HCT116 (cell line): Measurements from ENCODE around the gene CFAP97D1. TPM values are rescaled to one million over a fixed set of nuclear protein-coding genes. Genes with fewer than 3 reads are reported as not detected.

ENCODE experiments used
- ATAC-seq: fragments of 200-7000 bp; cut with Tn5 transposase; 2 replicates; pipeline ENCODE4 v1.9.1; 2020; ENCODE audit warnings: mild to moderate bottlenecking, moderate library complexity
- BruUV-seq: library from RNA; stranded (reverse); fragments of 400-500 nt; replicated peaks from 2 replicates; lab custom pipeline; 2021; lab: Mats Ljungman, UMichigan
- CTCF ChIA-PET: fragments of 300-600 bp; sonication (Branson Sonifier 250); formaldehyde crosslinking; loops from one replicate; lab custom pipeline; 2021; ENCODE audit warnings: antibody characterized with exemption; lab: Charles Lee
- POLR2A ChIA-PET: fragments of 300-600, 350-600 bp; sonication (Branson Sonifier 250); formaldehyde crosslinking; loops from one replicate; lab custom pipeline; 2021; ENCODE audit warnings: antibody characterized with exemption; lab: Charles Lee
- RAD21 ChIA-PET, 2 experiments: fragments of 300-600 bp; sonication (Branson Sonifier 250); formaldehyde crosslinking; loops; one replicate each; lab custom pipeline; 2023; ENCODE audit warnings: low total read pairs in 2 of 2; ENCODE audit not compliant: uncharacterized antibody in 2 of 2, unreplicated experiment in 2 of 2, low non-redundant PET in 1 of 2; lab: Charles Lee
- DNase-seq: peaks from one replicate; pipeline ENCODE4 v3.0.0-alpha.2; 2010; ENCODE audit warnings: low read depth, low spot score
- H2AFZ ChIP-seq: fragments of 200-600 bp; shearing (Covaris generic), sonication (generic); 2 replicates; pipeline ENCODE4 v1.6.1; 2017; ENCODE audit warnings: low read depth, mixed run types, mixed read lengths, antibody characterized with exemption, low read length; ENCODE audit not compliant: poor library complexity, severe bottlenecking
- H3K27ac ChIP-seq: 2 replicates; pipeline ENCODE4 v1.5.1; 2012; ENCODE audit warnings: low read depth, low read length
- H3K27me3 ChIP-seq: fragments of 200-600 bp; sonication (generic); 2 replicates; pipeline ENCODE4 v1.6.1; 2016; ENCODE audit warnings: mixed run types, low read length, mixed read lengths; ENCODE audit not compliant: insufficient read depth
- H3K36me3 ChIP-seq, 2 experiments: fragments of 200-500 bp in 1 of 2; fragments of 200-600 bp in 1 of 2; sonication (Bioruptor generic) in 1 of 2; sonication (generic) in 1 of 2; 2 replicates each; pipeline versions ENCODE4 v1.5.1 to v1.6.1; 2014 to 2016; ENCODE audit warnings: low read length in 2 of 2, inconsistent platforms in 1 of 2, mixed read lengths in 1 of 2, mixed run types in 1 of 2; ENCODE audit not compliant: insufficient read depth in 2 of 2, control insufficient read depth in 1 of 2
- H3K4me1 ChIP-seq, 2 experiments: fragments of 200-600 bp in 1 of 2; sonication (generic) in 1 of 2; 2 replicates each; pipeline versions ENCODE4 v1.5.1 to v1.6.1; 2012 to 2017; ENCODE audit warnings: low read length in 2 of 2, inconsistent platforms in 1 of 2, mild to moderate bottlenecking in 1 of 2, mixed read lengths in 1 of 2, mixed run types in 1 of 2, moderate library complexity in 1 of 2; ENCODE audit not compliant: insufficient read depth in 2 of 2, control insufficient read depth in 1 of 2
- H3K4me2 ChIP-seq: fragments of 200-600 bp; sonication (generic); 2 replicates; pipeline ENCODE4 v1.6.1; 2017; ENCODE audit warnings: mixed run types, low read length, mixed read lengths
- H3K4me3 ChIP-seq, 2 experiments: fragments of 200-600 bp in 1 of 2; sonication (generic) in 1 of 2; replicated peaks in 1 of 2; 2 replicates each; pipeline ENCODE4 v1.5.1; 2011 to 2016; ENCODE audit warnings: low read length in 2 of 2, control low read depth in 1 of 2, low read depth in 1 of 2, mild to moderate bottlenecking in 1 of 2, mixed read lengths in 1 of 2, mixed run types in 1 of 2
- H3K79me2 ChIP-seq: fragments of 200-600 bp; sonication (generic); 2 replicates; pipeline ENCODE4 v1.6.1; 2017; ENCODE audit warnings: mild to moderate bottlenecking, mixed run types, low read length, moderate library complexity, mixed read lengths; ENCODE audit not compliant: insufficient read depth
- H3K9ac ChIP-seq: fragments of 200-600 bp; sonication (generic); 2 replicates; pipeline ENCODE4 v1.6.1; 2016; ENCODE audit warnings: low read length, mixed read lengths
- H3K9me2 ChIP-seq: fragments of 200-600 bp; sonication (generic), shearing (Covaris generic); 2 replicates; pipeline ENCODE4 v1.6.1; 2017; ENCODE audit warnings: mixed run types, mild to moderate bottlenecking, moderate library complexity; ENCODE audit not compliant: insufficient read depth
- H3K9me3 ChIP-seq, 2 experiments: fragments of 200-500 bp in 1 of 2; fragments of 200-600 bp in 1 of 2; sonication (Bioruptor generic) in 1 of 2; sonication (generic) in 1 of 2; 2 replicates each; pipeline ENCODE4 v1.6.1; 2014 to 2017; ENCODE audit warnings: low read length in 2 of 2, mixed read lengths in 2 of 2, inconsistent platforms in 1 of 2, low read depth in 1 of 2, mild to moderate bottlenecking in 1 of 2, mixed run types in 1 of 2, moderate library complexity in 1 of 2; ENCODE audit not compliant: control insufficient read depth in 1 of 2, insufficient read depth in 1 of 2
- H4K20me1 ChIP-seq: fragments of 200-600 bp; sonication (generic), shearing (Covaris generic); 2 replicates; pipeline ENCODE4 v1.6.1; 2017; ENCODE audit warnings: mixed run types, mild to moderate bottlenecking, moderate library complexity; ENCODE audit not compliant: insufficient read depth
- ATF3 ChIP-seq: IDR thresholded peaks from 2 replicates; pipeline ENCODE4 v1.6.1; 2012
- CBX3 ChIP-seq: IDR thresholded peaks from 2 replicates; pipeline ENCODE4 v1.6.1; 2012; ENCODE audit warnings: low read depth
- CEBPB ChIP-seq: IDR thresholded peaks from 2 replicates; pipeline ENCODE4 v1.6.1; 2012; ENCODE audit warnings: low read depth
- EGR1 ChIP-seq: IDR thresholded peaks from 2 replicates; pipeline ENCODE4 v1.6.1; 2012; ENCODE audit warnings: low read depth
- ELF1 ChIP-seq: IDR thresholded peaks from 2 replicates; pipeline ENCODE4 v1.6.1; 2012; ENCODE audit warnings: low read depth, borderline replicate concordance
- EZH2 ChIP-seq: fragments of 200-600 bp; sonication (generic); IDR thresholded peaks from 2 replicates; pipeline ENCODE4 v1.6.1; 2017; ENCODE audit warnings: antibody characterized with exemption, mixed run types
- EZH2phosphoT487 ChIP-seq: fragments of 200-600 bp; IDR thresholded peaks from 2 replicates; pipeline ENCODE4 v1.6.1; 2018; ENCODE audit warnings: antibody characterized with exemption, borderline replicate concordance
- FOSL1 ChIP-seq: IDR thresholded peaks from 2 replicates; pipeline ENCODE4 v1.6.1; 2012; ENCODE audit warnings: low read depth
- JUND ChIP-seq: IDR thresholded peaks from 2 replicates; pipeline ENCODE4 v1.6.1; 2012
- MAX ChIP-seq: IDR thresholded peaks from 2 replicates; pipeline ENCODE4 v1.6.1; 2012
- POLR2A ChIP-seq: IDR thresholded peaks from 2 replicates; pipeline ENCODE4 v1.7.0; 2011; ENCODE audit warnings: borderline replicate concordance; ENCODE audit not compliant: insufficient read depth, insufficient read length; ENCODE audit errors: extremely low read depth
- POLR2AphosphoS5 ChIP-seq: IDR thresholded peaks from 2 replicates; pipeline ENCODE4 v1.6.1; 2011; ENCODE audit warnings: mild to moderate bottlenecking, low read depth, low read length, moderate library complexity
- RAD21 ChIP-seq: IDR thresholded peaks from 2 replicates; pipeline ENCODE4 v1.6.1; 2012; ENCODE audit warnings: low read depth, mild to moderate bottlenecking
- SIN3A ChIP-seq: IDR thresholded peaks from 2 replicates; pipeline ENCODE4 v1.6.1; 2012; ENCODE audit warnings: low read depth
- SP1 ChIP-seq: IDR thresholded peaks from 2 replicates; pipeline ENCODE4 v1.6.1; 2012; ENCODE audit warnings: low read depth
- SRF ChIP-seq: IDR thresholded peaks from 2 replicates; pipeline ENCODE4 v1.6.1; 2012; ENCODE audit warnings: low read depth
- TCF7L2 ChIP-seq: IDR thresholded peaks from 2 replicates; pipeline ENCODE4 v1.7.0; 2011; ENCODE audit warnings: borderline replicate concordance, inconsistent platforms; ENCODE audit not compliant: insufficient read depth, insufficient read length; ENCODE audit errors: extremely low read depth
- YY1 ChIP-seq: IDR thresholded peaks from 2 replicates; pipeline ENCODE4 v1.6.1; 2011; ENCODE audit warnings: low read length, low read depth, moderate library complexity, mild to moderate bottlenecking; ENCODE audit not compliant: insufficient replicate concordance; ENCODE audit errors: extremely low read depth
- ZBTB33 ChIP-seq: IDR thresholded peaks from 2 replicates; pipeline ENCODE4 v1.6.1; 2011; ENCODE audit warnings: mild to moderate bottlenecking, low read length, moderate library complexity; ENCODE audit not compliant: insufficient replicate concordance; ENCODE audit errors: extremely low read depth
- ZFX ChIP-seq: fragments of 450-650 bp; IDR thresholded peaks from 2 replicates; pipeline ENCODE4 v1.6.1; 2017
- ZNF274 ChIP-seq: fragments of 200-500 bp; sonication (Bioruptor generic); IDR thresholded peaks from 2 replicates; pipeline ENCODE4 v1.6.1; 2014; ENCODE audit warnings: mild to moderate bottlenecking, low read depth, low read length, inconsistent platforms
- intact Hi-C: fragments of 100-400 bp; cut with micrococcal nuclease; formaldehyde crosslinking; loops from 2 replicates; pipeline ENCODE4 v1.10.0; 2022
- total RNA-seq: library from RNA; stranded (reverse); gene quantifications from one replicate; pipeline ENCODE4 v1.2.1, GENCODE V29; 2021; ENCODE audit not compliant: unreplicated experiment

CFAP97D1 gene
- total RNA-seq, 1 experiment from 2014 or later, result 0.15 TPM

GRCh38 chr17:43799047-43799446 is 18.8 kb downstream of the CFAP97D1 start:
- BruUV-seq, result no TSS peak
- TF ChIP-seq POLR2AphosphoS5 (no peak), ATF3 (no peak), FOSL1 (no peak), YY1 (no peak), RAD21 (no peak), TCF7L2 (no peak), SP1 (no peak), JUND (no peak), CEBPB (no peak), EGR1 (no peak), CBX3 (no peak), ELF1 (no peak)
- ATAC-seq, result no peak

GRCh38 chr17:43800736-43801135 is 20.5 kb downstream of the CFAP97D1 start:
- RAD21 ChIA-PET, result no interaction called here
- Histone ChIP-seq H3K9me2 (no peaks in the 10 kb centered on the region), H3K27me3 (no peaks in the 10 kb centered on the region), H3K4me2 (no peak overlapping the region), H3K4me3 (no peak overlapping the region), H3K27ac (no peak overlapping the region), H4K20me1 (no peaks in the 10 kb centered on the region), H3K9ac (no peak overlapping the region), H2AFZ (no peak overlapping the region), H3K79me2 (no peaks in the 10 kb centered on the region), H3K36me3 (peaks cover 2 to 17% of the 10 kb centered on the region in 2 experiments; a peak in 2 of 4 replicates), H3K4me1 (no peaks in the 10 kb centered on the region; a peak in 1 of 4 replicates), H3K9me3 (no peaks in the 10 kb centered on the region)
- POLR2A ChIA-PET, result interaction anchor here (0.7 kb wide), 1 partner anchor 39 kb away, joined by 3 read pairs; no protein-coding TSS in a partner anchor
- ATAC-seq, result no peak
- BruUV-seq, result no TSS peak
- intact Hi-C loops, result no loop called here
- CTCF ChIA-PET, result no interaction called here
- no peak for DNase-seq
- TF ChIP-seq SP1, result no peak
- no peak for TF ChIP-seq EZH2phosphoT487
- TF ChIP-seq TCF7L2, result no peak
- no peak for TF ChIP-seq POLR2AphosphoS5
- no peak for TF ChIP-seq CBX3
- no peak for TF ChIP-seq ZNF274
- no peak for TF ChIP-seq ZBTB33
- no peak for TF ChIP-seq JUND
- no peak for TF ChIP-seq POLR2A
- TF ChIP-seq SIN3A, result no peak
- no peak for TF ChIP-seq RAD21
- no peak for TF ChIP-seq SRF
- TF ChIP-seq EZH2, result no peak
- no peak for TF ChIP-seq MAX
- no peak for TF ChIP-seq CEBPB
- TF ChIP-seq ZFX, result no peak
- TF ChIP-seq FOSL1, result no peak

More at GRCh38 chr17:43799047-43799446, 18.8 kb downstream of the CFAP97D1 start:
- no peak overlapping the region for H3K27ac ChIP-seq
- CTCF ChIA-PET, result interaction anchor here (1.1 kb wide), 1 partner anchor 40 kb away, joined by 4 read pairs; no protein-coding TSS in a partner anchor
- no peaks in the 10 kb centered on the region for H3K9me2 ChIP-seq
- H3K4me2 ChIP-seq, result no peak overlapping the region
- H3K4me1 ChIP-seq, result no peaks in the 10 kb centered on the region; a peak in 1 of 4 replicates
- no peak overlapping the region for H2AFZ ChIP-seq
- H3K27me3 ChIP-seq, result no peaks in the 10 kb centered on the region
- H3K79me2 ChIP-seq, result no peaks in the 10 kb centered on the region
- RAD21 ChIA-PET, result no interaction called here
- POLR2A ChIA-PET, result no interaction called here
- H3K9me3 ChIP-seq, result no peaks in the 10 kb centered on the region
- DNase-seq, result no peak
- intact Hi-C loops, result no loop called here
- H3K36me3 ChIP-seq, result peaks cover 2 to 12% of the 10 kb centered on the region in 2 experiments; a peak in 2 of 4 replicates
- no peak overlapping the region for H3K4me3 ChIP-seq
- no peaks in the 10 kb centered on the region for H4K20me1 ChIP-seq
- no peak overlapping the region for H3K9ac ChIP-seq
